IMR-90 (cell line): ENCODE measurements around the gene CIB2. TPM values are rescaled to one million over a fixed set of nuclear protein-coding genes. Genes with fewer than 3 reads are reported as not detected.

Source experiments
- ATAC-seq: fragments of 200-7000 bp; cut with Tn5 transposase; 2 replicates; pipeline ENCODE4 v1.9.1; 2020; ENCODE audit warnings: low read depth, mild to moderate bottlenecking, moderate library complexity
- BruUV-seq: library from RNA; stranded (reverse); fragments of 400-500 nt; replicated peaks from 2 replicates; lab custom pipeline; 2021; lab: Mats Ljungman, UMichigan
- CTCF ChIA-PET: fragments of 300-600 bp; formaldehyde crosslinking; extraction: SDS; loops from one replicate; lab custom pipeline; 2021; ENCODE audit warnings: antibody characterized with exemption; lab: Yijun Ruan, JAX
- POLR2A ChIA-PET: fragments of 300-600 bp; sonication (Branson Sonifier 250); formaldehyde crosslinking; loops from one replicate; lab custom pipeline; 2022; ENCODE audit warnings: antibody characterized with exemption; ENCODE audit not compliant: unreplicated experiment; lab: Charles Lee
- DNase-seq: peaks from one replicate; pipeline ENCODE4 v3.0.0; 2013
- H2AFZ ChIP-seq: replicated peaks from 2 replicates; pipeline ENCODE3; 2013; ENCODE audit warnings: low read length, mild to moderate bottlenecking; ENCODE audit not compliant: poor library complexity
- H2AK5ac ChIP-seq: 2 replicates; pipeline ENCODE4 v1.6.1; 2013; ENCODE audit warnings: low read depth, low read length, inconsistent platforms
- H2AK9ac ChIP-seq: replicated peaks from 2 replicates; pipeline ENCODE3; 2013; ENCODE audit warnings: mild to moderate bottlenecking, low read depth, low read length, moderate library complexity; ENCODE audit not compliant: poor library complexity
- H2BK120ac ChIP-seq: 2 replicates; pipeline ENCODE4 v1.6.1; 2013; ENCODE audit warnings: low read depth, low read length, inconsistent platforms
- H2BK15ac ChIP-seq: 3 replicates; pipeline ENCODE4 v1.6.1; 2013; ENCODE audit warnings: low read depth, low read length, inconsistent platforms
- H2BK20ac ChIP-seq: 2 replicates; pipeline ENCODE4 v1.6.1; 2013; ENCODE audit warnings: low read depth, mild to moderate bottlenecking, inconsistent platforms, low read length, moderate library complexity
- H2BK5ac ChIP-seq: 2 replicates; pipeline ENCODE4 v1.6.1; 2013; ENCODE audit warnings: mild to moderate bottlenecking, low read depth, low read length, inconsistent platforms; ENCODE audit not compliant: poor library complexity, severe bottlenecking
- H3K14ac ChIP-seq: replicated peaks from 2 replicates; pipeline ENCODE4 v1.6.1; 2013; ENCODE audit warnings: low read depth, low read length, inconsistent platforms
- H3K18ac ChIP-seq: 2 replicates; pipeline ENCODE4 v1.6.1; 2013; ENCODE audit warnings: low read depth, low read length, control low read depth
- H3K23ac ChIP-seq: 2 replicates; pipeline ENCODE4 v1.6.1; 2013; ENCODE audit warnings: low read depth, low read length, inconsistent platforms
- H3K27ac ChIP-seq: 2 replicates; pipeline ENCODE4 v1.5.1; 2013; ENCODE audit warnings: mild to moderate bottlenecking, control low read depth, low read length; ENCODE audit not compliant: insufficient read depth
- H3K27me3 ChIP-seq: 2 replicates; pipeline ENCODE4 v1.6.1; 2013; ENCODE audit warnings: low read length; ENCODE audit not compliant: control insufficient read depth, insufficient read depth
- H3K36me3 ChIP-seq: 2 replicates; pipeline ENCODE4 v1.6.1; 2013; ENCODE audit warnings: low read length, mixed read lengths; ENCODE audit not compliant: control insufficient read depth, insufficient read depth
- H3K4ac ChIP-seq: 2 replicates; pipeline ENCODE4 v1.6.1; 2013; ENCODE audit warnings: low read depth, low read length, inconsistent platforms
- H3K4me1 ChIP-seq: 2 replicates; pipeline ENCODE4 v1.6.1; 2013; ENCODE audit warnings: low read length, mixed read lengths; ENCODE audit not compliant: control insufficient read depth, insufficient read depth
- H3K4me2 ChIP-seq: 2 replicates; pipeline ENCODE4 v1.6.1; 2013; ENCODE audit warnings: low read depth, mild to moderate bottlenecking, control low read depth, low read length, moderate library complexity
- H3K4me3 ChIP-seq: 2 replicates; pipeline ENCODE4 v1.5.1; 2013; ENCODE audit warnings: low read depth, mild to moderate bottlenecking, control low read depth, low read length, moderate library complexity; ENCODE audit not compliant: insufficient read depth
- H3K56ac ChIP-seq: 2 replicates; pipeline ENCODE4 v1.6.1; 2013; ENCODE audit warnings: low read length, inconsistent platforms; ENCODE audit not compliant: insufficient read depth; ENCODE audit errors: extremely low read depth
- H3K79me1 ChIP-seq, 2 experiments: 2 replicates each; pipeline ENCODE4 v1.6.1; 2013; ENCODE audit warnings: low read length in 2 of 2, inconsistent platforms in 1 of 2, low read depth in 1 of 2
- H3K9ac ChIP-seq: 2 replicates; pipeline ENCODE4 v1.6.1; 2013; ENCODE audit warnings: low read depth, low read length, control low read depth
- H3K9me1 ChIP-seq: 2 replicates; pipeline ENCODE4 v1.6.1; 2013; ENCODE audit warnings: low read length, inconsistent platforms; ENCODE audit not compliant: insufficient read depth
- H3K9me3 ChIP-seq: 2 replicates; pipeline ENCODE4 v1.6.1; 2013; ENCODE audit warnings: low read length; ENCODE audit not compliant: control insufficient read depth, insufficient read depth
- H4K20me1 ChIP-seq: 2 replicates; pipeline ENCODE4 v1.6.1; 2013; ENCODE audit warnings: low read length, inconsistent platforms; ENCODE audit not compliant: insufficient read depth
- H4K5ac ChIP-seq: 2 replicates; pipeline ENCODE4 v1.6.1; 2013; ENCODE audit warnings: mild to moderate bottlenecking, low read depth, low read length, control low read depth
- H4K8ac ChIP-seq, 2 experiments: 2 replicates each; pipeline ENCODE4 v1.6.1; 2013; ENCODE audit warnings: low read depth in 2 of 2, low read length in 2 of 2, control low read depth in 1 of 2, inconsistent platforms in 1 of 2
- H4K91ac ChIP-seq: 2 replicates; pipeline ENCODE4 v1.6.1; 2013; ENCODE audit warnings: low read depth, low read length, inconsistent platforms; ENCODE audit not compliant: insufficient read depth
- BHLHE40 ChIP-seq: fragments of 150-350 bp; IDR thresholded peaks from 2 replicates; pipeline ENCODE4 v1.6.1; 2016; ENCODE audit warnings: mild to moderate bottlenecking, low read depth, low read length
- CEBPB ChIP-seq: IDR thresholded peaks from 2 replicates; pipeline ENCODE4 v1.6.1; 2012; ENCODE audit warnings: low read depth, low read length, improper control_type of control experiment
- CHD1 ChIP-seq: IDR thresholded peaks from 2 replicates; pipeline ENCODE4 v1.6.1; 2012; ENCODE audit warnings: low read depth, low read length, improper control_type of control experiment
- ELK1 ChIP-seq: fragments of 150-350 bp; IDR thresholded peaks from 2 replicates; pipeline ENCODE4 v1.6.1; 2016; ENCODE audit warnings: low read depth, mild to moderate bottlenecking, low read length, moderate library complexity, borderline replicate concordance
- FOS ChIP-seq: fragments of 150-350 bp; IDR thresholded peaks from 2 replicates; pipeline ENCODE4 v1.6.1; 2016; ENCODE audit warnings: low read depth, low read length
- MAFK ChIP-seq: IDR thresholded peaks from 2 replicates; pipeline ENCODE4 v1.6.1; 2012; ENCODE audit warnings: low read depth, low read length, improper control_type of control experiment
- MAZ ChIP-seq: IDR thresholded peaks from 2 replicates; pipeline ENCODE4 v1.6.1; 2012; ENCODE audit warnings: low read depth, mild to moderate bottlenecking, low read length, improper control_type of control experiment, moderate library complexity, borderline replicate concordance
- MXI1 ChIP-seq: IDR thresholded peaks from 2 replicates; pipeline ENCODE4 v1.6.1; 2012; ENCODE audit warnings: low read depth, mild to moderate bottlenecking, low read length, moderate library complexity, borderline replicate concordance
- NFE2L2 ChIP-seq: fragments of 150-350 bp; IDR thresholded peaks from 2 replicates; pipeline ENCODE4 v1.6.1; 2016; ENCODE audit warnings: low read depth, mild to moderate bottlenecking, low read length
- POLR2A ChIP-seq: IDR thresholded peaks from 2 replicates; pipeline ENCODE4 v1.6.1; 2012; ENCODE audit warnings: mild to moderate bottlenecking, low read depth, low read length
- RAD21 ChIP-seq: IDR thresholded peaks from 2 replicates; pipeline ENCODE4 v1.6.1; 2012; ENCODE audit warnings: low read length, improper control_type of control experiment
- RCOR1 ChIP-seq: IDR thresholded peaks from 2 replicates; pipeline ENCODE4 v1.6.1; 2012; ENCODE audit warnings: mild to moderate bottlenecking, low read length, improper control_type of control experiment; ENCODE audit not compliant: insufficient replicate concordance
- RFX5 ChIP-seq: IDR thresholded peaks from 2 replicates; pipeline ENCODE4 v1.8.0; 2012; ENCODE audit warnings: low read depth, mild to moderate bottlenecking, low read length, moderate library complexity
- SMC3 ChIP-seq: fragments of 150-350 bp; IDR thresholded peaks from 2 replicates; pipeline ENCODE4 v1.6.1; 2016; ENCODE audit warnings: low read depth, mild to moderate bottlenecking, antibody characterized with exemption, low read length, moderate library complexity
- USF2 ChIP-seq: fragments of 150-350 bp; IDR thresholded peaks from 2 replicates; pipeline ENCODE4 v1.6.1; 2017; ENCODE audit warnings: mild to moderate bottlenecking, antibody characterized with exemption, low read length, low read depth
- dilution Hi-C: fragments of 300-500 bp; cut with HindIII; formaldehyde crosslinking; loops from one replicate; pipeline ENCODE4 v1.14.3; 2018; ENCODE audit warnings: low sequenced_read_pairs; ENCODE audit not compliant: unreplicated experiment
- in situ Hi-C: fragments of 300-500 bp; cut with MboI; formaldehyde crosslinking; loops from 3 replicates; pipeline ENCODE4 v1.14.3; 2019; ENCODE audit warnings: low sequenced_read_pairs, inconsistent platforms, mixed read lengths
- intact Hi-C: fragments of 100-400 bp; cut with micrococcal nuclease; formaldehyde crosslinking; loops from 2 replicates; pipeline ENCODE4 v1.10.0; 2022
- polyA plus RNA-seq, 3 experiments: library from polyadenylated mRNA; depleted of rRNA; stranded (reverse); fragments of >200 nt; gene quantifications; 2 replicates each; pipeline ENCODE4 v1.2.3, GENCODE V29; 2012; ENCODE audit warnings: low replicate concordance in 1 of 3
- total RNA-seq: library from RNA; depleted of rRNA; stranded (reverse); fragments of >200 nt; gene quantifications from 2 replicates; pipeline ENCODE4 v1.2.3, GENCODE V29; 2012
- TF ChIP-seq, protein P1 (sequence below): conservative IDR thresholded peaks from 2 replicates; pipeline ENCODE4 v1.5.1; 2012; ENCODE audit warnings: mild to moderate bottlenecking, low read depth, low read length, improper control_type of control experiment

Gene CIB2
- total and polyA plus RNA-seq, 2 of the 4 experiments (the other 2 are of a cell fraction) = 2.2 to 2.4 TPM

DNA sequence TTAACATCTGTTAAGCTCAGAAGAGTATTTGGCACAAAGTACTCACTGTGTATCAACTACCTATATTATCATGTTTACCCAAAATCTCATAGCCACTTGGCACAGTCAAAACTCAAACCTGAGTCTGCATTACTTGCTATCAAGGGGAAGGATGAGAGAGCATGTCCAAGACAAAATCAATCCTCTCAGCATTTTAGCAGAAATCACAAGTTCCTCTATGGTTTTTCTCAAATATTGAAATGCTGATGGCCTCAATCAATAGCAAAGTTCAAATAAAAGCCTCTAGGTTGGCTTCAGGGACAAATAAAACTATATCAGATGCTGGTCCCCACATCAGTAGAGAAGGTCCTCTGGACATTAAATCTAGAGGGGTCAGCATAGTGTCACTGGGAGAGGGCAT, 68.0 kb downstream of the CIB2 start:
- no peak overlapping the region for H2AK9ac ChIP-seq
- POLR2A ChIA-PET = no interaction called here
- H3K27ac ChIP-seq = peak overlapping the region; percentile 95; the same call in 1 of the 2 replicates
- no peak overlapping the region for H3K4me2 ChIP-seq
- DNase-seq = no peak
- peak overlapping the region; percentile 44; the same call in 1 of the 2 replicates for H3K23ac ChIP-seq
- peak overlapping the region; percentile 90 for H2BK5ac ChIP-seq
- H3K4ac ChIP-seq = no peak overlapping the region
- H4K5ac ChIP-seq = 0 out of 2 replicates have a peak overlapping the region, but pooled peaks have one; percentile 33
- no TSS peak for BruUV-seq
- intact Hi-C loops = loop anchor here (2.0 kb wide), 1 partner anchor 40 kb away; no protein-coding TSS in a partner anchor
- 0 out of 2 replicates have a peak, but pooled peaks cover 2% of the 10 kb centered on the region for H3K36me3 ChIP-seq
- 0 out of 2 replicates have a peak overlapping the region, but pooled peaks have one; percentile 57 for H3K14ac ChIP-seq
- no peak overlapping the region for H2BK15ac ChIP-seq
- no peak overlapping the region; the same call in 1 of the 2 replicates for H3K9ac ChIP-seq
- H3K27me3 ChIP-seq = no peaks in the 10 kb centered on the region
- H2AFZ ChIP-seq = no peak overlapping the region
- peaks cover 48% of the 10 kb centered on the region for H3K4me1 ChIP-seq
- ATAC-seq = no peak
- H4K20me1 ChIP-seq = peaks cover 63% of the 10 kb centered on the region
- H3K18ac ChIP-seq = peak overlapping the region; percentile 84
- no peaks in the 10 kb centered on the region for H3K9me3 ChIP-seq
- H3K4me3 ChIP-seq = no peak overlapping the region
- dilution Hi-C loops = no loop called here
- peaks cover 30 to 81% of the 10 kb centered on the region in 2 experiments for H3K79me1 ChIP-seq
- H2AK5ac ChIP-seq = no peak overlapping the region; the same call in 1 of the 2 replicates
- peak overlapping the region; percentile 21; the same call in 1 of the 2 replicates for H4K91ac ChIP-seq
- CTCF ChIA-PET = no interaction called here
- H2BK20ac ChIP-seq = 0 out of 2 replicates have a peak overlapping the region, but pooled peaks have one; percentile 3
- TF ChIP-seq ELK1 (no peak), SMC3 (no peak), MXI1 (no peak), NFE2L2 (no peak), BHLHE40 (no peak), MAZ (no peak), RCOR1 (no peak), CHD1 (no peak), CEBPB (no peak), RAD21 (no peak), POLR2A (no peak), RFX5 (no peak), MAFK (no peak), FOS (no peak), USF2 (no peak)
- TF ChIP-seq, protein P1, sequence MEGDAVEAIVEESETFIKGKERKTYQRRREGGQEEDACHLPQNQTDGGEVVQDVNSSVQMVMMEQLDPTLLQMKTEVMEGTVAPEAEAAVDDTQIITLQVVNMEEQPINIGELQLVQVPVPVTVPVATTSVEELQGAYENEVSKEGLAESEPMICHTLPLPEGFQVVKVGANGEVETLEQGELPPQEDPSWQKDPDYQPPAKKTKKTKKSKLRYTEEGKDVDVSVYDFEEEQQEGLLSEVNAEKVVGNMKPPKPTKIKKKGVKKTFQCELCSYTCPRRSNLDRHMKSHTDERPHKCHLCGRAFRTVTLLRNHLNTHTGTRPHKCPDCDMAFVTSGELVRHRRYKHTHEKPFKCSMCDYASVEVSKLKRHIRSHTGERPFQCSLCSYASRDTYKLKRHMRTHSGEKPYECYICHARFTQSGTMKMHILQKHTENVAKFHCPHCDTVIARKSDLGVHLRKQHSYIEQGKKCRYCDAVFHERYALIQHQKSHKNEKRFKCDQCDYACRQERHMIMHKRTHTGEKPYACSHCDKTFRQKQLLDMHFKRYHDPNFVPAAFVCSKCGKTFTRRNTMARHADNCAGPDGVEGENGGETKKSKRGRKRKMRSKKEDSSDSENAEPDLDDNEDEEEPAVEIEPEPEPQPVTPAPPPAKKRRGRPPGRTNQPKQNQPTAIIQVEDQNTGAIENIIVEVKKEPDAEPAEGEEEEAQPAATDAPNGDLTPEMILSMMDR = no peak
- peak overlapping the region in 1 of 2 experiments; percentile 18; a peak in 1 of 4 replicates for H4K8ac ChIP-seq
- no peak overlapping the region for H3K56ac ChIP-seq
- H2BK120ac ChIP-seq = peak overlapping the region; percentile 30; the same call in 1 of the 2 replicates
- peaks cover 53% of the 10 kb centered on the region for H3K9me1 ChIP-seq
- in situ Hi-C loops = no loop called here
